PC-3 (cell line): ENCODE results near the gene GPC6. TPM values are rescaled to one million over a fixed set of nuclear protein-coding genes. Genes with fewer than 3 reads are reported as not detected.

ENCODE experiments used
- ATAC-seq: fragments of 200-7000 bp; cut with Tn5 transposase; 2 replicates; pipeline ENCODE4 v1.9.1; 2020; ENCODE audit warnings: mild to moderate bottlenecking, moderate library complexity
- BruUV-seq: library from RNA; stranded (reverse); fragments of 400-500 nt; replicated peaks from 2 replicates; lab custom pipeline; 2021; lab: Mats Ljungman, UMichigan
- CTCF ChIA-PET: fragments of 300-600 bp; sonication (Branson Sonifier 250); formaldehyde crosslinking; loops from one replicate; lab custom pipeline; 2022; ENCODE audit warnings: antibody characterized with exemption; lab: Charles Lee
- POLR2A ChIA-PET: fragments of 300-600 bp; sonication (Branson Sonifier 250); formaldehyde crosslinking; loops from one replicate; lab custom pipeline; 2022; ENCODE audit warnings: antibody characterized with exemption; ENCODE audit not compliant: unreplicated experiment; lab: Charles Lee
- DNase-seq: peaks from one replicate; pipeline ENCODE4 v3.0.0-alpha.2; 2015
- H2AFZ ChIP-seq: fragments of 300-600 bp; sonication (generic); 2 replicates; pipeline ENCODE4 v1.6.0; 2016; ENCODE audit warnings: antibody characterized with exemption, low read length
- H3F3A ChIP-seq: fragments of 300-600 bp; sonication (generic); one replicate; pipeline ENCODE4 v1.6.0; 2017; ENCODE audit warnings: antibody characterized with exemption, low read length, control low read depth, mild to moderate bottlenecking; ENCODE audit not compliant: unreplicated experiment
- H3K27ac ChIP-seq: fragments of 300-600 bp; sonication (generic); 2 replicates; pipeline ENCODE4 v1.5.1; 2016; ENCODE audit warnings: mild to moderate bottlenecking, low read length
- H3K27me3 ChIP-seq: fragments of 300-600 bp; sonication (generic); 2 replicates; pipeline ENCODE4 v1.6.1; 2016; ENCODE audit warnings: low read length, mixed read lengths
- H3K36me3 ChIP-seq: fragments of 300-600 bp; sonication (generic); 2 replicates; pipeline ENCODE4 v1.6.1; 2016; ENCODE audit warnings: low read depth, mixed run types, low read length, mixed read lengths
- H3K4me1 ChIP-seq: fragments of 300-600 bp; sonication (generic); 2 replicates; pipeline ENCODE4 v1.5.1; 2016; ENCODE audit warnings: low read length; ENCODE audit not compliant: insufficient read depth
- H3K4me2 ChIP-seq: fragments of 300-600 bp; sonication (generic); 2 replicates; pipeline ENCODE4 v1.6.0; 2016; ENCODE audit warnings: low read length
- H3K4me3 ChIP-seq: fragments of 300-600 bp; sonication (generic); 2 replicates; pipeline ENCODE4 v1.5.1; 2016; ENCODE audit warnings: mild to moderate bottlenecking, low read length, mixed read lengths
- H3K79me2 ChIP-seq: fragments of 300-600 bp; sonication (generic); 2 replicates; pipeline ENCODE4 v1.6.1; 2017; ENCODE audit warnings: low read length, mixed read lengths
- H3K9ac ChIP-seq: fragments of 300-600 bp; sonication (generic); 2 replicates; pipeline ENCODE4 v1.6.0; 2016; ENCODE audit warnings: mild to moderate bottlenecking, low read length
- H3K9me2 ChIP-seq: fragments of 300-600 bp; sonication (generic); replicated peaks from 2 replicates; pipeline ENCODE4 v1.6.1; 2016; ENCODE audit warnings: mixed run types, low read length, mixed read lengths
- H3K9me3 ChIP-seq: fragments of 300-600 bp; sonication (generic); 2 replicates; pipeline ENCODE4 v1.6.1; 2016; ENCODE audit warnings: low read length, mixed read lengths
- H4K20me1 ChIP-seq: fragments of 300-600 bp; sonication (generic); 2 replicates; pipeline ENCODE4 v1.6.1; 2016; ENCODE audit warnings: low read length, mixed read lengths
- CTCF ChIP-seq: fragments of 300-600 bp; sonication (generic); conservative IDR thresholded peaks from 2 replicates; pipeline ENCODE4 v1.5.1; 2017; ENCODE audit warnings: antibody characterized with exemption, low read depth, mild to moderate bottlenecking, low read length
- EZH2 ChIP-seq: fragments of 300-600 bp; sonication (generic); IDR thresholded peaks from one replicate; pipeline ENCODE4 v1.6.1; 2017; ENCODE audit warnings: antibody characterized with exemption, mild to moderate bottlenecking, low read length; ENCODE audit not compliant: unreplicated experiment
- EZH2phosphoT487 ChIP-seq: fragments of 300-600 bp; sonication (generic); IDR thresholded peaks from 2 replicates; pipeline ENCODE4 v1.6.1; 2018; ENCODE audit warnings: mild to moderate bottlenecking, antibody characterized with exemption, low read length, borderline replicate concordance
- intact Hi-C: fragments of 100-400 bp; cut with micrococcal nuclease; formaldehyde crosslinking; loops from 2 replicates; pipeline ENCODE4 v1.9.0; 2023
- total RNA-seq: library from RNA; depleted of rRNA; stranded (reverse); fragments of >200 nt; gene quantifications from 2 replicates; pipeline ENCODE4 v1.2.3, GENCODE V29; 2014

Gene GPC6
- total RNA-seq, 1 experiment from 2014 or later, result 3.5 TPM

GRCh38 chr13:94351292-94351990 lies 1124.8 kb downstream of the GPC6 start:
- ChIA-PET CTCF (no interaction called here), POLR2A (interaction anchor here (0.6 kb wide), 1 partner anchor 422 kb away, joined by 3 read pairs; no protein-coding TSS in a partner anchor)
- H3K9ac ChIP-seq, result no peak overlapping the region
- H3K36me3 ChIP-seq, result no peaks in the 10 kb centered on the region
- BruUV-seq, result no TSS peak
- no peak overlapping the region for H3K4me2 ChIP-seq
- 0 out of 2 replicates have a peak, but pooled peaks have one; percentile 15 for ATAC-seq
- H3K27me3 ChIP-seq, result no peaks in the 10 kb centered on the region
- H3K4me1 ChIP-seq, result no peaks in the 10 kb centered on the region; the same call in 1 of the 2 replicates
- TF ChIP-seq EZH2phosphoT487, result no peak
- TF ChIP-seq EZH2, result no peak
- TF ChIP-seq CTCF, result no peak
- no peaks in the 10 kb centered on the region for H3F3A ChIP-seq
- H3K79me2 ChIP-seq, result no peaks in the 10 kb centered on the region
- H3K4me3 ChIP-seq, result no peak overlapping the region
- no peak overlapping the region for H2AFZ ChIP-seq
- intact Hi-C loops, result no loop called here
- H3K9me2 ChIP-seq, result no peaks in the 10 kb centered on the region
- peak; percentile 10 for DNase-seq
- H3K27ac ChIP-seq, result no peak overlapping the region
- no peaks in the 10 kb centered on the region for H4K20me1 ChIP-seq
- H3K9me3 ChIP-seq, result no peaks in the 10 kb centered on the region

GRCh38 chr13:94352057-94352456 lies 1125.5 kb downstream of the GPC6 start:
- H2AFZ ChIP-seq, result no peak overlapping the region
- ChIA-PET POLR2A (interaction anchor here (0.6 kb wide), 1 partner anchor 423 kb away, joined by 3 read pairs; no protein-coding TSS in a partner anchor), CTCF (no interaction called here)
- no TSS peak for BruUV-seq
- no peaks in the 10 kb centered on the region for H3K9me3 ChIP-seq
- H3K27ac ChIP-seq, result no peak overlapping the region
- TF ChIP-seq CTCF (no peak), EZH2phosphoT487 (no peak), EZH2 (no peak)
- no peaks in the 10 kb centered on the region for H3K79me2 ChIP-seq
- DNase-seq, result no peak
- no peaks in the 10 kb centered on the region for H4K20me1 ChIP-seq
- no peaks in the 10 kb centered on the region for H3K9me2 ChIP-seq
- H3K4me2 ChIP-seq, result no peak overlapping the region
- intact Hi-C loops, result no loop called here
- no peaks in the 10 kb centered on the region; the same call in 1 of the 2 replicates for H3K4me1 ChIP-seq
- no peak for ATAC-seq
- H3F3A ChIP-seq, result no peaks in the 10 kb centered on the region
- no peaks in the 10 kb centered on the region for H3K36me3 ChIP-seq
- no peak overlapping the region for H3K4me3 ChIP-seq
- no peaks in the 10 kb centered on the region for H3K27me3 ChIP-seq
- H3K9ac ChIP-seq, result no peak overlapping the region

- Histone ChIP-seq H3K9ac (no peak overlapping the region), H3K27me3 (no peaks in the 10 kb centered on the region), H3K9me3 (no peaks in the 10 kb centered on the region), H2AFZ (no peak overlapping the region), H3K4me3 (no peak overlapping the region), H3K9me2 (no peaks in the 10 kb centered on the region), H3K4me1 (no peaks in the 10 kb centered on the region; the same call in 1 of the 2 replicates), H3F3A (no peaks in the 10 kb centered on the region), H3K79me2 (no peaks in the 10 kb centered on the region), H3K4me2 (no peak overlapping the region), H3K36me3 (no peaks in the 10 kb centered on the region), H4K20me1 (no peaks in the 10 kb centered on the region), H3K27ac (no peak overlapping the region)
- ChIA-PET CTCF (no interaction called here), POLR2A (no interaction called here)
- no TSS peak for BruUV-seq
- ATAC-seq (no peak), DNase-seq (no peak)
- intact Hi-C loops, result no loop called here
- TF ChIP-seq EZH2, result no peak
Measured at GRCh38 chr13:94353167-94353710, 1126.6 kb downstream of the GPC6 start.
